Superior temporal gyrus (tissue), 1 donor: ENCODE measurements around the gene PCDH17.

ENCODE experiments used
- DNase-seq: peaks from one replicate; pipeline ENCODE4 v3.0.0-alpha.2; 2016; ENCODE audit errors: extremely low spot score

PCDH17 gene, protein sequence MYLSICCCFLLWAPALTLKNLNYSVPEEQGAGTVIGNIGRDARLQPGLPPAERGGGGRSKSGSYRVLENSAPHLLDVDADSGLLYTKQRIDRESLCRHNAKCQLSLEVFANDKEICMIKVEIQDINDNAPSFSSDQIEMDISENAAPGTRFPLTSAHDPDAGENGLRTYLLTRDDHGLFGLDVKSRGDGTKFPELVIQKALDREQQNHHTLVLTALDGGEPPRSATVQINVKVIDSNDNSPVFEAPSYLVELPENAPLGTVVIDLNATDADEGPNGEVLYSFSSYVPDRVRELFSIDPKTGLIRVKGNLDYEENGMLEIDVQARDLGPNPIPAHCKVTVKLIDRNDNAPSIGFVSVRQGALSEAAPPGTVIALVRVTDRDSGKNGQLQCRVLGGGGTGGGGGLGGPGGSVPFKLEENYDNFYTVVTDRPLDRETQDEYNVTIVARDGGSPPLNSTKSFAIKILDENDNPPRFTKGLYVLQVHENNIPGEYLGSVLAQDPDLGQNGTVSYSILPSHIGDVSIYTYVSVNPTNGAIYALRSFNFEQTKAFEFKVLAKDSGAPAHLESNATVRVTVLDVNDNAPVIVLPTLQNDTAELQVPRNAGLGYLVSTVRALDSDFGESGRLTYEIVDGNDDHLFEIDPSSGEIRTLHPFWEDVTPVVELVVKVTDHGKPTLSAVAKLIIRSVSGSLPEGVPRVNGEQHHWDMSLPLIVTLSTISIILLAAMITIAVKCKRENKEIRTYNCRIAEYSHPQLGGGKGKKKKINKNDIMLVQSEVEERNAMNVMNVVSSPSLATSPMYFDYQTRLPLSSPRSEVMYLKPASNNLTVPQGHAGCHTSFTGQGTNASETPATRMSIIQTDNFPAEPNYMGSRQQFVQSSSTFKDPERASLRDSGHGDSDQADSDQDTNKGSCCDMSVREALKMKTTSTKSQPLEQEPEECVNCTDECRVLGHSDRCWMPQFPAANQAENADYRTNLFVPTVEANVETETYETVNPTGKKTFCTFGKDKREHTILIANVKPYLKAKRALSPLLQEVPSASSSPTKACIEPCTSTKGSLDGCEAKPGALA (N-terminal part only)

DNA sequence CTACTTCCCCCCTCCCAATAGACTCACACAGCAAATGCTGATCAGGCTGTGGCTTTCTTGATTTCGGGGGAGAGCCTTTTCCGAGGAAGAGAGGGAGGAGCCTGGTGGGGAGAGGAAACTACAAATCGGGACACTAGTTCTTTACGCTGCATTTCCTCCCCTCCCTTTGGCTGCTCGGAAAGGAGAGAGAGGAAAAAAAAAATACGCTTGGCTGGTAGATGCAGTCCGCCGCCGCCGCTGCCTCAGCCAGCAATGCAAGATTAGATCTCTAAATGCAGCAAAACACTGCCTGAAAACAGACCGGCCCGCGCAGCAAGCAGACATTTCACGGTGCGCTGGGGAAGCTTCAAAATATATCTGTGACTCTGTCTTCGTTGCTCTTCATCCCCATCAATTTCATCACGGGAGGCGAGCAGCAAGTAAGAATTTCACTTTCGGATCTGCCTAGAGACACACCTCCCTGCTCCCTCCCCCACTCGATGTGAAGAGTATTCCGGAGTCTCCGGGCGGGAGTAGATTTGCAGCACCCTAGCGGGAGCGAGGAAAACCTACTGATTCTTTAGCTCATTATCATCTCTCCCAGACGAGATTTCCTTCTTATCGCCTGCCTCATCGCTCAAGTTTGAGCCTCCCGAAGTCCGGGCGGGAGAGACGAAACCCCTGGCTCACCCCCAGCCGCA is at the start of gene PCDH17:
PCDH17 (plus strand) TSS at position 149 of the 680 bp plus-strand sequence. CDS start 803 bp downstream, outside the sequence.
- peak; percentile 88 for DNase-seq

- no peak for DNase-seq
These were observed 49.5 kb upstream of the PCDH17 start for GRCh38 chr13:57582032-57582431.

DNA sequence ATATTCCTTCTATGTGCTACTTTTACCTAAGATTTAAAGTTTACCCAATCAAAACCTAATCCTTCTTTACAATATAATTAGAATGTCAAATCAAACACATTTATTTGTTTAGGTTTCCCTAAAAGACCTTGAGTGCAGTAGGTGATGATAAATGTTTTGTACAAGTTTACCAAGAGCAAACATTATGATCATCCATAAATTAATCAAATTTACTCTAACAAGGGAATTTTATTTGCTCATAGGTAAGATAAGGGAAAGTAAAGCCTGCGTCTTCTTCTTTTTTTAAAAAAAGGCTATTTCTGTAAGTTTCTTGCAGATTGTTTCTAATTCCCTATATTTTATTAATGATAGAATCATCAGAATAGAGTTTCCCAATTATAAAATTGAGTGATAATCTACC is 48.0 kb upstream of the PCDH17 start:
- no peak for DNase-seq

DNA sequence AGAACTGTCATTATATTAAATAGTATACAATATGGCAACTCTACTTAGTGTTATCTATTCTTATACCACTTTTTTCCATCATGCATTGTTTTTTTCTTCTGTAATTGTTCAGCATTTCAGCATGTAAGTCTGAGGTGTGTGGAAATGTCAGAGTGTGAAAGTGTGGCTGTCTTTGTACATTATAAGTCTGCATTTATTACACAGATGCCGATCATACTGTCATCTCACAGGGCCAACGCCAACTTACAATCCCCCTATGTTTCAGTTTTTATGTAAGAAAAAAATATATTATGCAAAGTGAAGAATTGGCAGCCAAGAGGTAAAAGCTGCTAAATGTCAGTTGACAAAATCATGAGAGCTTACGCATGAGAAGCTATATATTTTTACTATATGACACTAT is 42.9 kb upstream of the PCDH17 start:
- no peak for DNase-seq

DNA sequence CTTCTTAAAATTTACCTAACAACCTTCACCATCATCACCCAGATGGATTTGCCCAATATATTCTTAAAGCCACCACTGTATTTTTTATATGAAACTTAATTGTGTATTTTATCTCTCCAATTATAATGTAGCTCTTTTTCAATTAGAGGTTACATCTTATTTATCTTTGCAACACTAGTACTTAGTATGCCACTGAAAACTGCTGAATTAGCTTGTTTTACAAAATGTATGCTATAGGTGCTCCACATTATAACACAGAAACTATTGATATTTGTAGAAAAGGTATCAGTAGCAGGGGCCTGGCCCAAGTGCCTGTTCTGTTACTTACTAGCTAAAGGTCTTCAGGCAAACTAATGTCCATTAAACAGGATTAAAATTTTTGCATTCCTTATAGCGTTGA is 35.8 kb upstream of the PCDH17 start:
- DNase-seq, result no peak

- no peak for DNase-seq
These were observed 30.0 kb upstream of the PCDH17 start for GRCh38 chr13:57601536-57601935.

GRCh38 chr13:57604442-57604841 is 27.1 kb upstream of the PCDH17 start:
- no peak for DNase-seq

DNA sequence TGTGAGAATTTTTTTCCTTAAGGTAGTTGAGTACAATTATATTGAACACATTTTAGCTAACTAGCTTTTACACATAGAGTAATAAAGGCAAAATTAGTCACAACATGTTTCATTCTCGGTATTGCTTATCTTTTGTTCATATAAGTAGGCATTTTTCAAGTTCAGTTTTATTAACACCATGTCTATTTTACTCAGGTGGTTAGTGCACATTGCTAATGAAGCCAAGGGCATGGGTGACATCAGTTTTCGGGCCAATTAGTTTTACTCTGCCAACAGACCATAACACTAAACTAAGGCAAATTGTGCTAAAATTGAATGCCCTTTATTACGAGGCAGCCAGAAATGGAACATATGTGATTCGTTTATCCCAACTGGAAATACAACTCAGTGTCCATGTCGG is 19.6 kb upstream of the PCDH17 start:
- DNase-seq, result no peak

- no peak for DNase-seq
These were observed 19.0 kb upstream of the PCDH17 start for GRCh38 chr13:57612568-57612967.

GRCh38 chr13:57624565-57625435 is 6.7 kb upstream of the PCDH17 start:
- peak; percentile 92 for DNase-seq

- DNase-seq, result peak; percentile 85
These were observed 3.9 kb upstream of the PCDH17 start for GRCh38 chr13:57627663-57628062.

DNA sequence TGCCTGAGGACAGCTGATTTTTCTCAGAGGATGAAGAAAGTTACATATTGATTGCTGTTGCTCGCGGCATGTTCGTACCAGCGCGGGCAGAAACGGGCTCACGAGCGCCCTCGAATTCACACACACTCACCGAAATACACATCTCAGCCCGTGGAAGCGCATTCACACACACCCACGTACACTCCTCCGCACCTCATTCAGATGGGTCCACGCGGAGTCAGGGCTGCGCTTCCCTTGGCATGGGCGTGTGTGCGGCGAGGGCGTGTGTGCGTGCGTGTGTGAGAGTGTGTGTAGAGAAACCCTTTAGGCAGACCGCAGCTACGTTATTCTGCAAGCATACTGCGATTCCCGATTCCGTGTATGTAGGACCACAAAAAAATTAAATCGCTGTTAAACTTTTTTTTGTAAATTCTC is 2.1 kb upstream of the PCDH17 start:
- peak; percentile 83 for DNase-seq

DNA sequence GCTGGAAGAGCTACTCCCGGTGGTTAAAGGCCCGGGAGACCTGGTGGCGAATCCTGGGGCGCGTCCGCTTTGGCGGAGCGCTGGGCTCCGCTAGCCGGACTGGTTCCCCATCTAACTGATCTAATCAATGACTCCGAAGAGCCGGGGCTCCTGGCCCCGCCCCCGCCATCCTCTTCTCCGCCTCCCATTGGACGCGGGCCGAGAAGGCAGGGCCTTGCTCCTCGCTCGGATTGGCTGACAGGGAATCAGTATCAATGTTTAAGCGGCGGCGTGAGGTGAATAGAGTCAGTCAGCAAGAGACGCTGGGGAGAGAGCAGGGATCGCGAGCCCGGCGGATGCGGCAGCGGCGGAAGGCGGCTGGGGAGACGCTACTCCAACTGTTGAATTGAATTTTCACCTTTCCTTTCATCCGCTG is 1.7 kb upstream of the PCDH17 start:
- peak; percentile 99 for DNase-seq

- DNase-seq, result peak; percentile 82
These were observed 616 bp upstream of the PCDH17 start for GRCh38 chr13:57630661-57631595.

GRCh38 chr13:57632276-57633140 is 964 bp downstream of the PCDH17 start:
- DNase-seq, result peak; percentile 72

GRCh38 chr13:57633141-57633949 is 1.8 kb downstream of the PCDH17 start:
- DNase-seq, result peak; percentile 86

DNA sequence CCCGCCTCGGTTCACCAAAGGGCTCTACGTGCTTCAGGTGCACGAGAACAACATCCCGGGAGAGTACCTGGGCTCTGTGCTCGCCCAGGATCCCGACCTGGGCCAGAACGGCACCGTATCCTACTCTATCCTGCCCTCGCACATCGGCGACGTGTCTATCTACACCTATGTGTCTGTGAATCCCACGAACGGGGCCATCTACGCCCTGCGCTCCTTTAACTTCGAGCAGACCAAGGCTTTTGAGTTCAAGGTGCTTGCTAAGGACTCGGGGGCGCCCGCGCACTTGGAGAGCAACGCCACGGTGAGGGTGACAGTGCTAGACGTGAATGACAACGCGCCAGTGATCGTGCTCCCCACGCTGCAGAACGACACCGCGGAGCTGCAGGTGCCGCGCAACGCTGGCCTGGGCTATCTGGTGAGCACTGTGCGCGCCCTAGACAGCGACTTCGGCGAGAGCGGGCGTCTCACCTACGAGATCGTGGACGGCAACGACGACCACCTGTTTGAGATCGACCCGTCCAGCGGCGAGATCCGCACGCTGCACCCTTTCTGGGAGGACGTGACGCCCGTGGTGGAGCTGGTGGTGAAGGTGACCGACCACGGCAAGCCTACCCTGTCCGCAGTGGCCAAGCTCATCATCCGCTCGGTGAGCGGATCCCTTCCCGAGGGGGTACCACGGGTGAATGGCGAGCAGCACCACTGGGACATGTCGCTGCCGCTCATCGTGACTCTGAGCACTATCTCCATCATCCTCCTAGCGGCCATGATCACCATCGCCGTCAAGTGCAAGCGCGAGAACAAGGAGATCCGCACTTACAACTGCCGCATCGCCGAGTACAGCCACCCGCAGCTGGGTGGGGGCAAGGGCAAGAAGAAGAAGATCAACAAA is 2.6 kb downstream of the PCDH17 start:
- peak; percentile 75 for DNase-seq
